ENCODE measurements around the gene SLC7A8.
A peak's percentile ranks its signal among the peaks of the same experiment; 100 is the strongest.

SLC7A8 gene

DNA sequence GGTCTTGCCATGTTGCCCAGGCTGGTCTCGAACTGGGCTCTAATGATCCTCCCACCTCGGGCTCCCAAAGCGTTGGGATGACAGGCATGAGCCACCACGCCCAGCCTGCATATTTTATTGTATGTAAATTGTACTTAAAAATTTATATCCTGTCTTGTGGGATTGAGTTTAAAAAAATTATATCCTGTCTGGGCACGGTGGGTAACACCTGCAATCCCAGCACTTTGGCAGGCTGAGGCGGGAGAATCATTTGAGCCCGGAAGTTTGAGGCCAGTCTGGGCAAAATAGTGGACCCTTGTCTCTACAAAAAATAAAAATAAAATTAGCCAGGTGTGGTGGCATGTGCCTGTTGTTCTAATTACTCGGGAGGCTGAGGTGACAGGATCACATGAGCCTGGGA, 50.5 kb downstream of the SLC7A8 start:
- DNase-seq (ENCODE audit: low spot score) (no peak), FAIRE-seq (no peak)

DNA sequence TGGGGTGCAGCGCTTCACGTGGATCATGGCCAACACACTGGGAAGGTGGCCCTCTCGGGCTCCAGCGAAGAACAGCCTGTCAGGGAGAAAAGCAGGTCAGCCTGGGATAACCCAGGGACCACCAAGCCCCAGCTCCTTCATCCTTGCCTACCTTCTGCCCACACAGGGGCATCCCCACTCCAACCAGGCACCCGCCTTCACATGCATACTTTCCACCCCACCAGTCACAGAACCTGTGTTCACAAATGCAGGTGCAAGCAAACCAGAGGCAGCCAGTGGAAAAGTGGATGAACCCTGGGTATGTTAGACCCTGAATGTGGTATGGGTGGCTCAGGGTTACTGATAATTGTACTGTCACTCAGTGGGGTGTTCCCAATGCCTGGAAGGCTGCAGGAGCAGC, 52.0 kb downstream of the SLC7A8 start:
- FAIRE-seq: no peak

DNA sequence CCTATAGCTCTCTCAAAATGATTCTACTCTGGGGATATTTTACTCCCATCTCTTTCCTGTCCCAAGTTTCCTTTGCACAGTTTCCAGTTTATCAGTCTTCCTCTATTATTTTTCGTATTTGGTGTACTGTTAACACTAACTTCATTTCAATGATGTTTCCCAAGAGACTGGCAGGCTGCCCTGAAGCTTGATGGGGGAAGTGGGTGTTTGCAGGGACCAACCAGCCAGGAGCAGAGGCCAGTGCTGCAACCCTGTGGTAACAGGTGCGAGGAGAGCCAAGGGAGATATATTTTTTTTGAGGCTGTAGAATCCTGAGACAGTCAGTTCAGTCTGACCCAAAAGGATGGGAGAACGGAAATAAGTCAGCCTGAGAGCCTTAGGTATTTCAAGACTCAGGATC, 52.6 kb downstream of the SLC7A8 start:
- no peak for FAIRE-seq

More for the DNA sequence above, 52.0 kb downstream of the SLC7A8 start:
- no peak for DNase-seq (ENCODE audit: low spot score)

DNA sequence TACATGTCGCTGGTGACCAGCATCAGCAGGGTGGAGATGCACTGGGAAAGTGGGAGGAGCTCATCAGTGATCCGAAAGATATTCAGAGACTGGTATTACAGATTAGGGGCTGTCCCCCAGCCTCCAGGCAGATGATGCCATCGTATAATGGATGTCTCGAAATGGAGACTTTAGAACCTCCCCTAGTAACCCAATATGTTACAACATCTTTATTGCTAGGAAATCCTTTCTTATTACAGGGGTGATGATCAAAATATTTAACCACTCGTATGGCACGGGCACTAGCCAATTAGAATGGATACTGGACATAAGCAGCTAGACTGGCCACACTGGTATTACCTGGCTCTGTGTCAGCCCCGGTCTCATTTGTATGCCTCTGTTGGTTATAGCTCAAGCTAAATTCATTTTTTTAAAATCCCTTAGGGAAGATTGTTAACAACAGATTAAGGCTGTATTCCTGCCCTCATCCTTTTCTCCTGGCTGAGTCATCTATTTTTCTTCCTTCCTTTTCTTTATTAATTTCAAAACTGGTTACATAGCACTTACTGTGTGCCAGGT, 53.6 kb downstream of the SLC7A8 start:
- FAIRE-seq (no peak), DNase-seq (ENCODE audit: low spot score) (no peak)

More for the DNA sequence above, 52.6 kb downstream of the SLC7A8 start:
- DNase-seq (ENCODE audit: low spot score): no peak

DNA sequence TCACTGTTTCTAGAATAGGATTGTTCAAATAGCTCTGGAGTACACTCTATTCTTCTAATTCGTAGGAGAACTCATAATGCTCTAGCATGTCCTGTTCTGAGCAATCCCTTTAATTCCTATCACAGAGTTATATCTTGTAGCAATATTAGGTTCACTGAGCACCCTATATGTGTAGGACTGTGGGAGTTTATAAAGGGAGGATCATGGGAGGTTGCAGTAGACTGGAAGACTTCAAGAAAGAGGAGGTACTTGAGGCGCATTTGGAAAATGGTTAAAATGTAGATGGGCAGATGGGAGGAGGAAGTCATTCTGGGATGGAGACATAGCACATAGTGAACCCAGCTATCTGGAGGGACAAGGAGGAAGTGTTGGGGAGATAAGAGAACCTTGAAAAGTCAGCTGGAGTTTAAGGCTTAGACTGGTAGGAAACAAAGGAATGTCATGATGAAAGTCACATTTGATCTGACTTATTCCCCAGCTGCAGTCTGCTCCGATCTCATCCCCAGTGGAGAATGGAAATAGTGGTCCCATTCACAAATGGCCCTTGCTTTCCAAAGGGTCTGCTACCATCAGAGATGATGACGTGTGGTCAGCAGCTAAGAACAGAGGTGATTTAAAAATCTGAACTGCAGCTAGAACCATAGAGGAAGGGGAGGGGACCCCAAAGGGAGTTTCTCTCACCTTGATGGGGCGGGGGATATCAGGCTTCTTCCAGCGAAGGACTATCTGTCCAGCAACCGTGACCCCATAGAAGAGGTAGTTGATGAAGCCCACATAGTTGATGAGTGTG, 54.3 kb downstream of the SLC7A8 start:
- DNase-seq (ENCODE audit: low spot score) (no peak), FAIRE-seq (no peak)

DNA sequence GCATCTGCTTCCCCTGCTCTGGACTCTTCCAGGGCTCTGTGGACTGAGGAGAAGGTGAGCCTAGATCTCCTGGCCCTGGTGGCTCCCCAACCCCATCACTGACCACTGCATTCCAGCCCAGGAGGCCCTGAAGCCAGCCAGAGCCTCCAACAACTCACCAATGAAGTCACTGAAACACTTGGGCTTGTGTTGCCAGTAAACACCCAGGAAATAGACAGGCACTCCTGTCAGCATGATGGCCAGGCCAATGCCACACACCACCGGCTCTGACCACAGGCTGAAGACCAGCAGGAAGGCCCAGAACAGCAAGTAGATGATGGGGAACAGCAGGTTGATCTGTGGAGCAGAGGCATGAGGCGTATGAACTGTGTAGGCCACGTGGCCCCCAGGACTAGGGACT, 55.6 kb downstream of the SLC7A8 start:
- no peak for DNase-seq (ENCODE audit: low spot score)
- FAIRE-seq: no peak

DNA sequence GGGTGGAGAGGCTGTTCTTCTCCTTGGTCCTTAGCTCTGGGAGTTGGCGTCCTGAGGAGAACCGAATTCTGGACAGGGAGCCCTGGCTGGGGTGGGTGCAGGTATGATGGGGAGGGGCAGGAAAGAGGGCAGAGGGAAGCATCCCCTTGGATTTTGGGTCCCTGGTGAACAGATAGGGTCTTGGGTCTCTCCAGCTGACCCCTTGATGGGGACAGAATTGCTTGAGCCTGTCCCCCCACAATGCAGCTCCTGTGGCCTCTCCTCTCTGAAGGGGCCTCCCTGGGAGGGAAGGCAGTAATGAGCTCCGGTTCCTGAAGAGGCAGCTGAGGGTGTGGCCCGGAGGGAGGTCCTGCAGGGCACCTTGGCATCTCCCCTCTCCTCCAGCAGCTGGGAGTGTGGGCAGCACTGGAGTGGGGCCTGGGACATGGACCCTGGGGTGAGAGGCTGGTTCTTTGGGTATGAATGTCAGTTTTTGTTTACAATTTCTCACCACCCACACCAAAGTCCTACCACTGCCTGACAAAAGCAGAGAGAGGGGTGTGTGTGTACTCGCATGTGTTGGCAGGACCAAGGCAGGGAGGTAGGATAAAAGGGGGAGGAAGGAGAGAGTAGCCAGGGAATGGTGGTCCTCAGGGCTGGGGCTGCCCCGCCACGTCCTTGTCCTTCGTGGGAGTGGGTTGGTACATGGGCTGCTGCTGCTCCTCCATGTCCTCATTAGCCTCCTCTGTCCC, 56.7 kb downstream of the SLC7A8 start:
- no peak for FAIRE-seq
- no peak for DNase-seq (ENCODE audit: low spot score)

DNA sequence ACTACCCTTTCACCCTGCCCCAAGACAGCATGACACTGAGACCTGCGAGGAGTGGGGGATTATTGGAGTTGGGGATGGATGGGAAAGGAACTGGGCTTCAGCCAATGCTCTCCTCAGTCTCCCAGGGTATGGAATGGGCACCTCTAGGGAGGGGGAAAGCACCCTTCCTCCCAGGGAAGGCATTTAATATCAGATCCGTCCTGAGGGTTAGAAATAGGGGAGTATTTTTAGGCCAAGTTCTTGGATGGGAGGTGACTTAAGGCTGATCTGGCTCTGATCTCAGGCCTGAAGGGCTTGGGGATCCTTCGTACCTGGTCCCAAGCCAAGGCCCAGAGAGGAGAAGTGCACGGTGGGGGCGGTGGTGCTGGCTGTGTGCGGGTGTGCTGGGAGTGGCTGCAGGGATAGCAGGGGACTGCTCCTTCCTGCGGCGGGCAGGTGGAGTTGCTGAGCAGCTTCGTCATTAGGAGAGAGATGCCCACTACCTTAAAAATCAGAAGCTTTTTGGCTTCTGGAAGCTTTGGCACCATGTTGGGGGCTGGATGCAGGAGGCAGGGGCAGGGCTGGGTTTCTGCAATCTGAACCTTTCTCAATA, 57.4 kb downstream of the SLC7A8 start:
- no peak for FAIRE-seq

DNA sequence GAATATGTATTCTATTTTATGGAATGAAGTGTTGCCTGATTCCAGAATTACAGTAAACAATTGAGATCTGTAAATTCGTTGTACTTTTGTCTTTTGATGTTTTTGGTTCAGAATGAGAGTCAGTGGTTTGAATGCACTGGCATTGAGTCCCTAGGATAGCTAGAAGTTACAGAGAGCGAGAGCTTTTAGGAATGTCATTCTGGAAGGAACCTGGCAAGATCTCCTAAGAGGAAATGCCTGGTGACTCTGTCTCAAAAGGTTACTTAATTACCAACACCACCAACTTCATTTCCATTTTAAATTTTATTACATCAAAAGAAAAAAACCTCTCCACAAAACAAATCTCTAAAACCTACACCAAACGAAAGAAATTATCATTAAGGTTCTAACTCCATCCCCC, 58.4 kb downstream of the SLC7A8 start:
- FAIRE-seq (no peak), DNase-seq (ENCODE audit: low spot score) (no peak)

More for the DNA sequence above, 57.4 kb downstream of the SLC7A8 start:
- DNase-seq (ENCODE audit: low spot score): no peak

DNA sequence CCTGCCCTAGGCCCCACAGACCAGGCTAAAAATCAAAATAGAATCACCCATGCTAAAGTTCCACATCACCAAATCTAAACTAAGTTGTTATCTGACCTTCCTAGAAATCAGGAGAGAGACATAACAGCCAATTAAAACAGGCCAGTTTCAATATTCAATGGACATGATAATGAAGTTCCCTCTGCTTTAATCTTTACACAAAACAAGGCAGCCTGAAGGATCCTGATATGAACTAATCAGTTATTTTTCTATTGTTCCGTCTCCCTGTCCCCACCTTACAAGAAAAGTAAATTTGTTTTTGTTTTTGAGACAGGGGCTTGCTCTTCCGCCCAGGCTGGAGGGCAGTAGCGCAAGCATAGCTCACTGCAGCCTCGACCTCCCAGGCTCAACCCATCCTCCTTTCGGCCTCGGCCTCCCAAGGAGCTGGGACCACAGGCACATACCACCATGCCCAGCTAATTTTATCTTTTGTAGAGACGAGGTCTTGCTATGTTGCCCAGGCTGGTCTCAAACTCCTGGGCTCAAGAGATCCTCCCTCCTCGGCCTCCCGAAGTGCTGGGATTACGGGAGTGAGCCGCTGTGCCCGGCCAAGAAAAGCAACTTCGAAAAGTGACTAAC, 59.0 kb downstream of the SLC7A8 start:
- no peak for DNase-seq (ENCODE audit: low spot score)
- FAIRE-seq: no peak

DNA sequence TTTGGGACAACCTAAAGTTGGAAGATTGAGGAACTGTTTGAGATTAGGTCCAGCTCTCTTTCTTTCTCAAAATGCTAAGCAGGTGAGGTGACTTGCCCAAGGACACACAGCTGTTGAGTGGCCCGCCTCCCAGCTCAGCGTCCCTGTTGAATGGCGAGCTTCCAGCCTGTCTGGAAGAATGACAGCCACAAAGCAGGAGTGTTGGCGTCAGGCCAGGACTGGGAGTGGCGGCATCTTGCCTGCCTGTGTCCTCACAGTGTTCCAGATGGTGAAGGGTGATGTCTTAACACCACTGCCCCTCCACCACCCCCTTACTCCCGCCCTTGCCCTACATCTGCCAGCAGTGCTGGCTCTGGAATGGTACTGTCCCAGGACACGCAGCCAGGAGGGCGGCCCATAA, 60.0 kb downstream of the SLC7A8 start:
- no peak for FAIRE-seq
- no peak for DNase-seq (ENCODE audit: low spot score)

DNA sequence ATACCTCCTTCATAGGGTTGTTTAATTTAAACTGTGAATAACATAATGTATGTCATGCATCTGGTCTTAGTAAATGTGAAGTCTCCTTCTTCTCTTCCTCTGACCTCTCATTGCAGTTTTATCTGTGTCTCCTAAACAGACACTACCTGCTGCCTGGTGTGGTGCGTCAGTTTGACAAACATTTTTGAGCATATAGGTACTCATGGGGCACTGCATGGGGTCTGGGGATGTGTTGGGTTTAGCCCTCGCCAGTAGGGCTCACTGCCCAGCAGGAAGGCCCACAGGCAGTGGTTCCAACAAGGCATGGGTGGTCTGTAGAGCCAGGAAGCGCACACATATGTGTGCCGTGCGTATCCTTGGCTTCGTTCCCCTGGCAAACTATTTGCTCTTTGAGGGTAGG, 61.4 kb downstream of the SLC7A8 start:
- no peak for DNase-seq (ENCODE audit: low spot score)
- FAIRE-seq: no peak

DNA sequence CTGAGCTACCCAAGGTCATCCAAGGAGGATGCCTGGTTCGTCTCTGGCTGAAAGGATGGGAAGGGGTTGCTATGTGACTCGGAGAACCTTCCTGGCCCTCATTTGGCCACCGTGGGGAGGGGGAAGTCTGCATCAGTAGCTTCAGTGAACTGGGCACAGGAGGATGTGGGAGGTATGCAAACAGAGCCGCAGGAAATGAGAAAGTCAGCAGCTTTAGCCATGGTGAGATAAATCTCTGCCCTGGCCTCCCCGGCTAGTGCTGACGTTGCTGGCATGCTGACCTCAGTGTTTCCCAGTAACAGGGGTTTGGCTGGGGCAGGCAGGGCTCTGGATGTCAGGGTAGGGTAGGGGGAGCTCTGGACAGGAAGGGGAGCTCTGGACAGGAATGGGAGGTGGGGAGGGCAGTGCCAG, 62.1 kb downstream of the SLC7A8 start:
- no peak for FAIRE-seq
- no peak for DNase-seq (ENCODE audit: low spot score)

DNA sequence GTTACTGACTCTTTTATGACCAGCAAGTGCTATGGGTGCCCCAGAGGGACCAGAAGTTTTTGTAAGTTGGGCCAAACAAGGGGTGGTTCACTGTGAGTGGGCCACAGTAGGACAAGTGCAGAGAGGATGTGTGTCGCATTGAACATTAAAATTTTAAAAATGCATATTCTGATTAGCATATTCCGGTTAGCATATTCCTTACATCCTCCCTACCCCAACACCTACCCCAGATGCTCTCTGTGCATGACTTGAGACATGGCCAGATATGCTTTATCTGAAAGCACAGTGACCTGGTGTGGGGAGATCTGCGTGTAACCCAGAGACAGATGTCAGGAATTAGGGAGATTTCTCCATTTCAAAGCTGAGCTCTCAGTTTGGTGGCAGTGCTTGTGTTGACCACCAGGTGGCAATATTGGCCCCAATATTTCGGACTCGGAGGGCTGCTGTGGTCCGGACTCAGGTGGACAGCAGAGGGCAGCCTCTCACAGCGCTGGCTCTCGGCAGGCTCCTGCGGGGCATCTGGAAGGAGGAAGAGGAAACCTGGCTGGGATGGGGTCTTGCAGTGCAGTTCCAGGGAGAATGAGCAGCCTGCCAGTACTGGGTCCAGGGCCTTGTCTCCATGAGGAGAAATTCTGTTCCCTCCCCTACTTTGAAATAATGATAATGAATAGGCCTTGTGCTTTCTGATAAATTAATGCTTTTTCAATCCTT, 62.8 kb downstream of the SLC7A8 start:
- DNase-seq (ENCODE audit: low spot score) (peak; percentile 93), FAIRE-seq (no peak)

DNA sequence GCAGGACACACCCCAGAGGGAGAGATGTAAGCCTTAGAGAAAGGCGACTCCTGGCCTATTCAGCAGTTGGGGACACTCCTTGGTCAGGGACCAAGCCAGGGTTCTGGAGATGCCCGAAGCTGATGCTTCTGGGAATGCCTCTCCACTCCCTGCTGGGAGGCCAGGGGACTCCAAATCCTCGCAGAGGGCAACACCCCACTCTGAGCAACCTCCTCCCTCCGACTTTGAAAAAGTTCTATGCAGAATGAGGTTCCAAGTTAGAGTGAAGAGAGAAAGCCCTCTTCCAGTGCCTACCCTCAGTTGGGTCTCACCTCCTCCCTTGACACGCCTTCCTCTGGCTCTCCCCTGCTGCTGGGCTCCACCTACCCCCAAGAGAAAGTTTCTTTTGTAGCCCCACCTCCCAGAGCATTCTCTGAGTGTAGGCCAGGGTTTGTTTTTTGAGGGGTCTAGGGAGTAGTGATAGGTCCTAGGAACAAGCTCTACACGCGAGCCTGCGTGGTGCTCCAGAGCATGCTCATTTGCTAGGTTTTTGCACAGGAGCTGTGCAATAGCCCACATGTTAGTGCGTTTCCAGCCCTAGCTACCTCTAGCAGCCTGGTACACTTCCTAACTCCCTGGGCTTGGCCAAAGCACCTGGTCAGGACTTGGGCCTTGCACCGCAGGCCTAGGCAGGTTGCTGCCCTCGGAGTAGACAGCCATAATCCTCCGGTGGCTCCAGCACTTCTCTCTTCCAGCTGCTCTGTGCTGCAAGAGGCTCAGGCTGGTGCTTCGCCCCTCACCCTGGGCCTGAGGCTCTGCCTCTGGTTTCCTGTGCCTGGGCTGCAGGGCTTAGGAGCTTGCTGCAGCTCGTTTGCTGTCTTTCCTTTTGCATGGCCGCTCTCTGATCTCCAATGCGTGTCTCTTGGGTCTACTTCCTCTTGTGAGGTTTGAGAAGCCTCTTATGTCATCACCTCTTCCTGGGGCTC, 63.8 kb downstream of the SLC7A8 start:
- DNase-seq (ENCODE audit: low spot score) (no peak), FAIRE-seq (no peak)

DNA sequence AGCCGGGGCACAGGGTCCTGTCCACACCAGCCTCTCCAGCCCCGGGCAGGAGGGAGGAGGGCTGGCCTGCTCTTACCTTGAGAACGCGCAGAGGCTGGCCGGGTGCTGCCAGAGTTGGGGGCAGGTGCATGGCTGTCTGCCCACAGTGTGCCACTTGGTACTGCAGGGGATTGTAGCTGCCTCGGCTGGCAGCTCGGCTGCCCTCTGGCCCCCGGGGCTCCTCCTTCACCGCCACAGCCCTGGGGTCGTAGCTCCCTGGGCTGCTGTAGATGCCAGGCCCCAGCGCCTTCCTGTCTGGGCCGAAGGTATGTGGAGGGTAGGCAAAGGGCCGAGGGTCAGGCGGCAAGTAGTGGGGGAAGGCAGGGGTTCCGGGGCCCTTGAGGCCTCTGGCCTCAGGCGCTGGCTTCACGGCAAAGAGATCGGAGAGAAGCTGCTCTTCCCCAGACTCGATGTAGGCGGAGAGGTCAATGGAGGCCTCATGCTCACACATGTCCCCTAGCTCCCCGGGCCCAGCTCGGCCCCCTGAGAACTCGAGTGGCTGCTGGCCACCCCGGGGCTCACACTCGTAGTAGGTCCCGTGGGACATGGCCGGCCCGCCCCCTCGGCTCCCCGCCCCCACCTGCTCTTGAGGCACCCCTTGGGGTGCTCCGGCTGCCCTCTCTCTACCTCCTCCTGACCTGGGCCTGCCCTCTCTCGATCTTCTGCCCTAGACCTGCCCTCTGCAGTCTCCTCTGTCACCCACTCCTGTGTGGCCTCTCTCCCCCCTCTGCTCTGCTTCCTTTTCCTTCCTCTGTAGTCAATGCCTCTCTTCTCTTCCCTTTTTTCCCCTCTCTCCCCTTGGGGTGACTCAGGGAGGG, 64.7 kb downstream of the SLC7A8 start, which contains the start of gene CEBPE:
TSS of gene CEBPE (minus strand) at position 750 of the 857 bp plus-strand sequence. CDS start at position 586, 164 bp downstream.
- DNase-seq (ENCODE audit: low spot score) (no peak), FAIRE-seq (no peak)

DNA sequence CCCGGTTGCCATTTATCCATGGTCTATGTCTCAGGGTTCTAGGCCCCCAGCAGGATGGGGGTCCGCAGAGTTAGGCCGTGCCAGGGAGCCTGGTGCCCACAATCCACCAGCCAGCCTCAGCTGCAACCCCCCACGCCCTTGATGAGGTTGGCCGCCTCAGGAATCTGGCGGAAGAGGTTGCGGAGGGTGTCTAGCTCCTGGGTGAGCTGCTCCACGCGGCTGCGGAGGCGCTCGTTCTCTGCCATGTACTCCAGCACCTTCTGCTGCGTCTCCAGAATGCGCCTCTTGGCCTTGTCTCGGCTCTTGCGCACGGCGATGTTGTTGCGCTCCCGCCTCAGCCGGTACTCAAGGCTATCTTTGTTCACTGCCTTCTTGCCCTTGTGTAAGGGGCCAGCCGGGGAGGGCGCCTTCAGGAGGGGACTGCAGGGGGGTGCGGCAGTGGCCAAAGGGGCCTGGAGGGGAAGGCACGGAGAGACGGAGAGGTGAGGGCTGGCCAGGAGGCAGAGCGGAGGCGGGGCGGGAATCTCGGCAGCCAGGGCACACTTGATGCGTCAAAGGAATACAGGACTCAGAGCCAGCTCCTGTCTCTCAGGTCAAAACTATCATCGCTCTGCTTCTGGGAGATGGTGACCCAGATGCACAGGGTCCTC, 66.0 kb downstream of the SLC7A8 start:
- no peak for FAIRE-seq
- no peak for DNase-seq (ENCODE audit: low spot score)

DNA sequence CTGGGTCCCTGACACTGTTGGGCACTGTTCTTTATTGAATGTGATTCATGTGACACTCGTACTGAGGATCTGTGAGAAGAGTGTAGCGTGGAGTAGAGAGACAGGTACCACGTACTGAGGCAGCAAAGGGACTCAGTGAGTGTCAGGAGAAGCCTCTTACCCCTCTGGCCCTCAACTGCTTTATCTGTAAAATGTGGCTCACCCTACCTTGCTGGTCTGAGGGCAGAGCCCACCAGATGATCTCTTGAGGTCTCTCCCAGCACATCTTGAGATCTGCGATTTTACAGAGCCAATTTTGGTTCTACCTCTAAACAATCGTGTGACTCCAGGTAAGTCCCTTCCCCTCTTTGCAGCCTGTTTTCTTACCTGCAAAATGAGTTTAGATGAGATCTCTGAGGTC, 67.5 kb downstream of the SLC7A8 start:
- FAIRE-seq: no peak
- DNase-seq (ENCODE audit: low spot score): no peak

Data from urothelium cell line (cell line).